Fibroblast of villous mesenchyme (primary cell): ENCODE data around the gene PDHX. TPM values are rescaled to one million over a fixed set of nuclear protein-coding genes. Genes with fewer than 3 reads are reported as not detected.
A peak's percentile ranks its signal among the peaks of the same experiment; 100 is the strongest.

Experiments
- DNase-seq: peaks from one replicate; pipeline ENCODE4 v3.0.0-alpha.2; 2010; ENCODE audit warnings: low read depth
- H3K4me3 ChIP-seq: 2 replicates; pipeline ENCODE4 v1.5.1; 2011; ENCODE audit warnings: low read depth, mild to moderate bottlenecking, low read length
- CTCF ChIP-seq: IDR thresholded peaks from 2 replicates; pipeline ENCODE4 v1.5.1; 2012; ENCODE audit warnings: low read depth, mild to moderate bottlenecking, low read length; ENCODE audit not compliant: insufficient read depth
- total RNA-seq: library from RNA; depleted of rRNA; stranded (reverse); fragments of >200 nt; gene quantifications from 2 replicates; pipeline ENCODE4 v1.2.3, GENCODE V29; 2012

Gene PDHX
- total RNA-seq, 1 donor = 66.9 TPM

GRCh38 chr11:34921156-34921555 is 4.7 kb downstream of the PDHX start:
- TF ChIP-seq CTCF = no peak
- no peak for DNase-seq
- no peak overlapping the region for H3K4me3 ChIP-seq

GRCh38 chr11:34924714-34925113 is 8.3 kb downstream of the PDHX start:
- DNase-seq = no peak
- no peak for TF ChIP-seq CTCF
- H3K4me3 ChIP-seq = no peak overlapping the region

- peak; percentile 74 for DNase-seq
- no peak overlapping the region for H3K4me3 ChIP-seq
- peak; percentile 61 for TF ChIP-seq CTCF
Observed at GRCh38 chr11:34926101-34926830, 9.8 kb downstream of the PDHX start.

- no peak overlapping the region for H3K4me3 ChIP-seq
- DNase-seq = no peak
- no peak for TF ChIP-seq CTCF
Observed at GRCh38 chr11:34926831-34927132, 10.4 kb downstream of the PDHX start.

- no peak overlapping the region for H3K4me3 ChIP-seq
- no peak for DNase-seq
- no peak for TF ChIP-seq CTCF
Observed at GRCh38 chr11:34928268-34928959, 12.0 kb downstream of the PDHX start.

- peak; percentile 43 for DNase-seq
- no peak for TF ChIP-seq CTCF
- no peak overlapping the region for H3K4me3 ChIP-seq
Observed at GRCh38 chr11:34928960-34929680, 12.7 kb downstream of the PDHX start.
